IMR-90 (cell line): ENCODE data around the gene CTDSPL. TPM values are rescaled to one million over a fixed set of nuclear protein-coding genes. Genes with fewer than 3 reads are reported as not detected.

Experiments used
- ATAC-seq: fragments of 200-7000 bp; cut with Tn5 transposase; 2 replicates; pipeline ENCODE4 v1.9.1; 2020; ENCODE audit warnings: low read depth, mild to moderate bottlenecking, moderate library complexity
- BruUV-seq: library from RNA; stranded (reverse); fragments of 400-500 nt; replicated peaks from 2 replicates; lab custom pipeline; 2021; lab: Mats Ljungman, UMichigan
- CTCF ChIA-PET: fragments of 300-600 bp; formaldehyde crosslinking; extraction: SDS; loops from one replicate; lab custom pipeline; 2021; ENCODE audit warnings: antibody characterized with exemption; lab: Yijun Ruan, JAX
- POLR2A ChIA-PET: fragments of 300-600 bp; sonication (Branson Sonifier 250); formaldehyde crosslinking; loops from one replicate; lab custom pipeline; 2022; ENCODE audit warnings: antibody characterized with exemption; ENCODE audit not compliant: unreplicated experiment; lab: Charles Lee
- DNase-seq: peaks from one replicate; pipeline ENCODE4 v3.0.0; 2013
- H2AFZ ChIP-seq: replicated peaks from 2 replicates; pipeline ENCODE3; 2013; ENCODE audit warnings: low read length, mild to moderate bottlenecking; ENCODE audit not compliant: poor library complexity
- H2AK5ac ChIP-seq: 2 replicates; pipeline ENCODE4 v1.6.1; 2013; ENCODE audit warnings: low read depth, low read length, inconsistent platforms
- H2AK9ac ChIP-seq: replicated peaks from 2 replicates; pipeline ENCODE3; 2013; ENCODE audit warnings: mild to moderate bottlenecking, low read depth, low read length, moderate library complexity; ENCODE audit not compliant: poor library complexity
- H2BK120ac ChIP-seq: 2 replicates; pipeline ENCODE4 v1.6.1; 2013; ENCODE audit warnings: low read depth, low read length, inconsistent platforms
- H2BK15ac ChIP-seq: 3 replicates; pipeline ENCODE4 v1.6.1; 2013; ENCODE audit warnings: low read depth, low read length, inconsistent platforms
- H2BK20ac ChIP-seq: 2 replicates; pipeline ENCODE4 v1.6.1; 2013; ENCODE audit warnings: low read depth, mild to moderate bottlenecking, inconsistent platforms, low read length, moderate library complexity
- H2BK5ac ChIP-seq: 2 replicates; pipeline ENCODE4 v1.6.1; 2013; ENCODE audit warnings: mild to moderate bottlenecking, low read depth, low read length, inconsistent platforms; ENCODE audit not compliant: poor library complexity, severe bottlenecking
- H3K14ac ChIP-seq: replicated peaks from 2 replicates; pipeline ENCODE4 v1.6.1; 2013; ENCODE audit warnings: low read depth, low read length, inconsistent platforms
- H3K18ac ChIP-seq: 2 replicates; pipeline ENCODE4 v1.6.1; 2013; ENCODE audit warnings: low read depth, low read length, control low read depth
- H3K23ac ChIP-seq: 2 replicates; pipeline ENCODE4 v1.6.1; 2013; ENCODE audit warnings: low read depth, low read length, inconsistent platforms
- H3K27ac ChIP-seq: 2 replicates; pipeline ENCODE4 v1.5.1; 2013; ENCODE audit warnings: mild to moderate bottlenecking, control low read depth, low read length; ENCODE audit not compliant: insufficient read depth
- H3K27me3 ChIP-seq: 2 replicates; pipeline ENCODE4 v1.6.1; 2013; ENCODE audit warnings: low read length; ENCODE audit not compliant: control insufficient read depth, insufficient read depth
- H3K36me3 ChIP-seq: 2 replicates; pipeline ENCODE4 v1.6.1; 2013; ENCODE audit warnings: low read length, mixed read lengths; ENCODE audit not compliant: control insufficient read depth, insufficient read depth
- H3K4ac ChIP-seq: 2 replicates; pipeline ENCODE4 v1.6.1; 2013; ENCODE audit warnings: low read depth, low read length, inconsistent platforms
- H3K4me1 ChIP-seq: 2 replicates; pipeline ENCODE4 v1.6.1; 2013; ENCODE audit warnings: low read length, mixed read lengths; ENCODE audit not compliant: control insufficient read depth, insufficient read depth
- H3K4me2 ChIP-seq: 2 replicates; pipeline ENCODE4 v1.6.1; 2013; ENCODE audit warnings: low read depth, mild to moderate bottlenecking, control low read depth, low read length, moderate library complexity
- H3K4me3 ChIP-seq: 2 replicates; pipeline ENCODE4 v1.5.1; 2013; ENCODE audit warnings: low read depth, mild to moderate bottlenecking, control low read depth, low read length, moderate library complexity; ENCODE audit not compliant: insufficient read depth
- H3K56ac ChIP-seq: 2 replicates; pipeline ENCODE4 v1.6.1; 2013; ENCODE audit warnings: low read length, inconsistent platforms; ENCODE audit not compliant: insufficient read depth; ENCODE audit errors: extremely low read depth
- H3K79me1 ChIP-seq, 2 experiments: 2 replicates each; pipeline ENCODE4 v1.6.1; 2013; ENCODE audit warnings: low read length in 2 of 2, inconsistent platforms in 1 of 2, low read depth in 1 of 2
- H3K9ac ChIP-seq: 2 replicates; pipeline ENCODE4 v1.6.1; 2013; ENCODE audit warnings: low read depth, low read length, control low read depth
- H3K9me1 ChIP-seq: 2 replicates; pipeline ENCODE4 v1.6.1; 2013; ENCODE audit warnings: low read length, inconsistent platforms; ENCODE audit not compliant: insufficient read depth
- H3K9me3 ChIP-seq: 2 replicates; pipeline ENCODE4 v1.6.1; 2013; ENCODE audit warnings: low read length; ENCODE audit not compliant: control insufficient read depth, insufficient read depth
- H4K20me1 ChIP-seq: 2 replicates; pipeline ENCODE4 v1.6.1; 2013; ENCODE audit warnings: low read length, inconsistent platforms; ENCODE audit not compliant: insufficient read depth
- H4K5ac ChIP-seq: 2 replicates; pipeline ENCODE4 v1.6.1; 2013; ENCODE audit warnings: mild to moderate bottlenecking, low read depth, low read length, control low read depth
- H4K8ac ChIP-seq, 2 experiments: 2 replicates each; pipeline ENCODE4 v1.6.1; 2013; ENCODE audit warnings: low read depth in 2 of 2, low read length in 2 of 2, control low read depth in 1 of 2, inconsistent platforms in 1 of 2
- H4K91ac ChIP-seq: 2 replicates; pipeline ENCODE4 v1.6.1; 2013; ENCODE audit warnings: low read depth, low read length, inconsistent platforms; ENCODE audit not compliant: insufficient read depth
- BHLHE40 ChIP-seq: fragments of 150-350 bp; IDR thresholded peaks from 2 replicates; pipeline ENCODE4 v1.6.1; 2016; ENCODE audit warnings: mild to moderate bottlenecking, low read depth, low read length
- CEBPB ChIP-seq: IDR thresholded peaks from 2 replicates; pipeline ENCODE4 v1.6.1; 2012; ENCODE audit warnings: low read depth, low read length, improper control_type of control experiment
- CHD1 ChIP-seq: IDR thresholded peaks from 2 replicates; pipeline ENCODE4 v1.6.1; 2012; ENCODE audit warnings: low read depth, low read length, improper control_type of control experiment
- FOS ChIP-seq: fragments of 150-350 bp; IDR thresholded peaks from 2 replicates; pipeline ENCODE4 v1.6.1; 2016; ENCODE audit warnings: low read depth, low read length
- MAFK ChIP-seq: IDR thresholded peaks from 2 replicates; pipeline ENCODE4 v1.6.1; 2012; ENCODE audit warnings: low read depth, low read length, improper control_type of control experiment
- MXI1 ChIP-seq: IDR thresholded peaks from 2 replicates; pipeline ENCODE4 v1.6.1; 2012; ENCODE audit warnings: low read depth, mild to moderate bottlenecking, low read length, moderate library complexity, borderline replicate concordance
- NFE2L2 ChIP-seq: fragments of 150-350 bp; IDR thresholded peaks from 2 replicates; pipeline ENCODE4 v1.6.1; 2016; ENCODE audit warnings: low read depth, mild to moderate bottlenecking, low read length
- RAD21 ChIP-seq: IDR thresholded peaks from 2 replicates; pipeline ENCODE4 v1.6.1; 2012; ENCODE audit warnings: low read length, improper control_type of control experiment
- RCOR1 ChIP-seq: IDR thresholded peaks from 2 replicates; pipeline ENCODE4 v1.6.1; 2012; ENCODE audit warnings: mild to moderate bottlenecking, low read length, improper control_type of control experiment; ENCODE audit not compliant: insufficient replicate concordance
- RFX5 ChIP-seq: IDR thresholded peaks from 2 replicates; pipeline ENCODE4 v1.8.0; 2012; ENCODE audit warnings: low read depth, mild to moderate bottlenecking, low read length, moderate library complexity
- SMC3 ChIP-seq: fragments of 150-350 bp; IDR thresholded peaks from 2 replicates; pipeline ENCODE4 v1.6.1; 2016; ENCODE audit warnings: low read depth, mild to moderate bottlenecking, antibody characterized with exemption, low read length, moderate library complexity
- USF2 ChIP-seq: fragments of 150-350 bp; IDR thresholded peaks from 2 replicates; pipeline ENCODE4 v1.6.1; 2017; ENCODE audit warnings: mild to moderate bottlenecking, antibody characterized with exemption, low read length, low read depth
- WGBS, 2 experiments: methylation state at CpG; one replicate each; pipeline versions ENCODE4 v1.1.5 to v1.1.7; 2013; ENCODE audit warnings: missing lambda C conversion rate in 2 of 2; ENCODE audit not compliant: insufficient read length in 1 of 2; ENCODE audit errors: extremely low coverage in 2 of 2; 5-methylcytosine and 5-hydroxymethylcytosine counted together
- dilution Hi-C: fragments of 300-500 bp; cut with HindIII; formaldehyde crosslinking; loops from one replicate; pipeline ENCODE4 v1.14.3; 2018; ENCODE audit warnings: low sequenced_read_pairs; ENCODE audit not compliant: unreplicated experiment
- in situ Hi-C: fragments of 300-500 bp; cut with MboI; formaldehyde crosslinking; loops from 3 replicates; pipeline ENCODE4 v1.14.3; 2019; ENCODE audit warnings: low sequenced_read_pairs, inconsistent platforms, mixed read lengths
- intact Hi-C: fragments of 100-400 bp; cut with micrococcal nuclease; formaldehyde crosslinking; loops from 2 replicates; pipeline ENCODE4 v1.10.0; 2022
- polyA plus RNA-seq, 3 experiments: library from polyadenylated mRNA; depleted of rRNA; stranded (reverse); fragments of >200 nt; gene quantifications; 2 replicates each; pipeline ENCODE4 v1.2.3, GENCODE V29; 2012; ENCODE audit warnings: low replicate concordance in 1 of 3
- total RNA-seq: library from RNA; depleted of rRNA; stranded (reverse); fragments of >200 nt; gene quantifications from 2 replicates; pipeline ENCODE4 v1.2.3, GENCODE V29; 2012
- TF ChIP-seq, protein P1 (sequence below): fragments of 150-350 bp; IDR thresholded peaks from 2 replicates; pipeline ENCODE4 v1.6.1; 2016; ENCODE audit warnings: low read depth, mild to moderate bottlenecking, low read length, moderate library complexity, borderline replicate concordance

Gene CTDSPL
- total and polyA plus RNA-seq, 2 of the 4 experiments (the other 2 are of a cell fraction), result 24.5 to 29.0 TPM

DNA sequence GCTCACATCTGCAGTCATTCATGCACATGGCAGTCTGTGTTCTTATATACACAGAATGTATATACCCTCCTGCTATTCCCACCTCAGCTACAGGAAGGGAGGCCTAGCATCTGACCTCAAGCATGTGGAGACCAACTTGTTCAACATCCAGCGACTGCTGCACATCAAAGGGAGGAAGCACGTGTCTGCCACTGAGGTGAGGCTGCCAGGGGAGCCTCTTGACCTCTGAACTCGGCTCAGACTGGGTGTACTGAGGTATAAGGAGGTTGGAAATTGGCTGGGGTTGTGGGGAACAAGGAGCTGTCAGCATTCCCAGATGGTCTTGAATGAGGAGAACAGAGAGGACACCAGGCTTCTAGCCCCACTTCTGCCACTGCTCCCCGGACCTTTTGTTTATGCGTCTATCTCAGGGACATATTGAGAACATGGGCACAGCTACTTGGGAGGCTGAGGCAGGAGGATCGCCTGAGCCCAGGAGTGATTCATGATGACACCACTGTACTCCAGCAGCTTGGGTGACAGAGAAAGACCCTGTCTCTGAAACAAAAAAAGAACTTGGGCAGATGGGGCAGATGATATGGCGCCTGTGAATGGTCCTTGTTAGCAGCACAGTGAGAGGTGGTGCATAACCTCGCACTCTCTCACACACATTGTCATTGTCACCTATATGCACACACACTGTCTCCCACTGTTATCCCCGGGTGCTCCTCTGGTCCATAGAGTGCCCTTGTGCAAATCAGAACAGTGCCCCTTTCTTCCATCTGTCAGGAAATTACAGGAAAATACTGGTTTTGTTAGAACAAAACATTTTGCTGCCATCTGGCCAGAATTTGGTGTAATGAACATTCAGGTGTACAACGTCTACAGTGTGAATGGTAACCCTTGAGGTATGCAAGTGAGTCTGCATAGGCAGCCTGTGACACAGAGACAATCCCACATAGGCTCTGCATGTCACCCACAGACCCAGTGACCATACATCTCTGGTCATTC, 134.3 kb downstream of the CTDSPL start (continued):
- no peak for TF ChIP-seq MXI1
- TF ChIP-seq SMC3, result no peak
- no peak for TF ChIP-seq MAFK

DNA sequence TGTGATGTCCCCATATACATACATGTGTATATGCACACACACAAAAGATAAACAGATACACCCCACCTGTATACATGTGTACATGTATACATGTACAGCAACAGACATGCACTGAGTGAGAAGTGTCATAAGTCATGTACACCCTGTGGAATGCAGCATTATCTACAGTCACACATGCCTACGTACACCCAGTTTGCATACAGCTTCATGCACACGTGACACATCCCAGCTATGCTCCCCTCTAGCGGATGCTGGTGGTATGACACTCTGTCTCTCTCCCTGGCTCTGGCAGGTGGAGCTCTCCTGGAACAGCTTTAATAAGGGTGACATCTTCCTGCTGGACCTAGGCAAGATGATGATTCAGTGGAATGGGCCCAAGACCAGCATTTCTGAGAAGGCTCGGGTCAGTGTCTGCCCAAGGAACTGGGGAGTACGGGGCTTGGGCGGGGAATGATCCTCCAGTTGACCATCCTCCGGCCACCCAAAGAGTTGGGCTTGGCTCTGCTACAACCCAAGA, 135.2 kb downstream of the CTDSPL start:
- Histone ChIP-seq H2BK5ac (no peak overlapping the region), H2BK120ac (no peak overlapping the region), H2BK15ac (no peak overlapping the region), H2BK20ac (no peak overlapping the region), H2AFZ (no peak overlapping the region), H3K36me3 (peaks cover 8% of the 10 kb centered on the region), H4K5ac (no peak overlapping the region), H2AK5ac (no peak overlapping the region), H3K4me3 (no peak overlapping the region), H3K4ac (no peak overlapping the region), H4K8ac (0 out of 4 replicates have a peak overlapping the region, but pooled peaks of 1 of the 2 experiments have one; percentile 54), H3K9me3 (no peaks in the 10 kb centered on the region), H3K79me1 (peaks cover 3 to 19% of the 10 kb centered on the region in 2 experiments; a peak in 2 of 4 replicates), H3K18ac (no peak overlapping the region), H3K14ac (no peak overlapping the region), H4K20me1 (no peaks in the 10 kb centered on the region), H3K9ac (no peak overlapping the region), H2AK9ac (no peak overlapping the region), H3K56ac (no peak overlapping the region), H3K27ac (no peak overlapping the region), H4K91ac (no peak overlapping the region), H3K27me3 (no peaks in the 10 kb centered on the region; the same call in 1 of the 2 replicates), H3K4me2 (no peak overlapping the region), H3K23ac (no peak overlapping the region), H3K4me1 (peaks cover 12% of the 10 kb centered on the region), H3K9me1 (peaks cover 15% of the 10 kb centered on the region)
- in situ Hi-C loops (no loop called here), dilution Hi-C loops (no loop called here), intact Hi-C loops (loop anchor here (1.0 kb wide), 1 partner anchor 142 kb away; no protein-coding TSS in a partner anchor)
- ChIA-PET POLR2A (no interaction called here), CTCF (interaction anchor here (0.5 to 1.7 kb wide), 17 partner anchors 11 to 161 kb away, joined by 3 to 16 read pairs (median 3); no protein-coding TSS in a partner anchor)
- WGBS, 2 experiments, result 52% methylated on average over 3 of the region's 7 CpGs; no CpG with 5 or more reads in 1 of the 2 experiments
- no TSS peak for BruUV-seq
- peak; percentile 50 for ATAC-seq
- peak; percentile 76 for DNase-seq
- TF ChIP-seq MAFK (no peak), CHD1 (no peak), SMC3 (peak; percentile 36), RAD21 (peak; percentile 50), RCOR1 (no peak), NFE2L2 (no peak), BHLHE40 (peak; percentile 86), RFX5 (no peak), USF2 (peak; percentile 97), CEBPB (no peak), MXI1 (no peak), FOS (no peak)
- TF ChIP-seq, protein P1, sequence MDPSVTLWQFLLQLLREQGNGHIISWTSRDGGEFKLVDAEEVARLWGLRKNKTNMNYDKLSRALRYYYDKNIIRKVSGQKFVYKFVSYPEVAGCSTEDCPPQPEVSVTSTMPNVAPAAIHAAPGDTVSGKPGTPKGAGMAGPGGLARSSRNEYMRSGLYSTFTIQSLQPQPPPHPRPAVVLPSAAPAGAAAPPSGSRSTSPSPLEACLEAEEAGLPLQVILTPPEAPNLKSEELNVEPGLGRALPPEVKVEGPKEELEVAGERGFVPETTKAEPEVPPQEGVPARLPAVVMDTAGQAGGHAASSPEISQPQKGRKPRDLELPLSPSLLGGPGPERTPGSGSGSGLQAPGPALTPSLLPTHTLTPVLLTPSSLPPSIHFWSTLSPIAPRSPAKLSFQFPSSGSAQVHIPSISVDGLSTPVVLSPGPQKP, result no peak
